Endothelial cell of umbilical vein (primary cell): ENCODE data around the gene FPR1. TPM values are rescaled to one million over a fixed set of nuclear protein-coding genes. Genes with fewer than 3 reads are reported as not detected.

ENCODE experiments used
- BruUV-seq: library from RNA; stranded (reverse); fragments of 400-500 nt; replicated peaks from 2 replicates; lab custom pipeline; 2021; lab: Mats Ljungman, UMichigan
- CTCF ChIA-PET: fragments of 300-600, 350-600 bp; sonication (Branson Sonifier 250); formaldehyde crosslinking; loops from one replicate; lab custom pipeline; 2021; ENCODE audit warnings: antibody characterized with exemption, inconsistent platforms; lab: Charles Lee
- POLR2A ChIA-PET: fragments of 300-600, 350-600 bp; sonication (Branson Sonifier 250); formaldehyde crosslinking; loops from one replicate; lab custom pipeline; 2021; ENCODE audit warnings: antibody characterized with exemption, inconsistent platforms; lab: Charles Lee
- DNase-seq: peaks from one replicate; pipeline ENCODE4 v3.0.0-alpha.2; 2011; ENCODE audit warnings: low read depth, low spot score
- FAIRE-seq: peaks from 2 replicates; lab custom pipeline; 2011; peaks lifted over from hg19 to GRCh38; lab: Jason Lieb, UNC
- H2AFZ ChIP-seq: 2 replicates; pipeline ENCODE4 v1.6.0; 2012; ENCODE audit warnings: low read depth, low read length, control low read depth, inconsistent platforms
- H3K27ac ChIP-seq: 2 replicates; pipeline ENCODE4 v1.5.1; 2011; ENCODE audit warnings: low read depth, mild to moderate bottlenecking, control low read depth, low read length, moderate library complexity; ENCODE audit not compliant: insufficient read depth
- H3K27me3 ChIP-seq, 2 experiments: 2 replicates each; pipeline versions ENCODE4 v1.6.0 to v1.6.1; 2011; ENCODE audit warnings: low read length in 2 of 2, mixed read lengths in 1 of 2; ENCODE audit not compliant: control insufficient read depth in 2 of 2, insufficient read depth in 2 of 2
- H3K36me3 ChIP-seq, 2 experiments: 2 replicates in 1 of 2; 3 replicates in 1 of 2; pipeline ENCODE4 v1.5.1; 2011; ENCODE audit warnings: low read length in 2 of 2, mild to moderate bottlenecking in 1 of 2, moderate library complexity in 1 of 2; ENCODE audit not compliant: control insufficient read depth in 2 of 2, insufficient read depth in 2 of 2; ENCODE audit errors: extremely low read depth in 1 of 2
- H3K4me1 ChIP-seq: 3 replicates; pipeline ENCODE4 v1.5.1; 2011; ENCODE audit warnings: mild to moderate bottlenecking, low read length; ENCODE audit not compliant: control insufficient read depth, insufficient read depth; ENCODE audit errors: extremely low read depth
- H3K4me2 ChIP-seq: 2 replicates; pipeline ENCODE4 v1.6.1; 2011; ENCODE audit warnings: low read length, control low read depth, mixed read lengths; ENCODE audit not compliant: insufficient read depth
- H3K4me3 ChIP-seq, 3 experiments: fragments of 200-600 bp in 1 of 3; sonication (generic), shearing (Covaris generic) in 1 of 3; replicated peaks in 1 of 3; 2 replicates each; pipeline ENCODE4 v1.5.1; 2011 to 2016; ENCODE audit warnings: control low read depth in 3 of 3, low read length in 3 of 3, mild to moderate bottlenecking in 2 of 3, inconsistent platforms in 1 of 3, low read depth in 1 of 3, moderate library complexity in 1 of 3; ENCODE audit not compliant: insufficient read depth in 1 of 3
- H3K79me2 ChIP-seq: 2 replicates; pipeline ENCODE4 v1.6.0; 2012; ENCODE audit warnings: low read length, inconsistent platforms; ENCODE audit not compliant: control insufficient read depth, insufficient read depth
- H3K9ac ChIP-seq: replicated peaks from 2 replicates; pipeline ENCODE3; 2011; ENCODE audit warnings: low read length, control low read depth; ENCODE audit not compliant: insufficient read depth; ENCODE audit errors: extremely low read depth
- H3K9me1 ChIP-seq: replicated peaks from 3 replicates; pipeline ENCODE4 v1.6.0; 2011; ENCODE audit warnings: mild to moderate bottlenecking, low read length; ENCODE audit not compliant: control insufficient read depth, insufficient read depth; ENCODE audit errors: extremely low read depth
- H3K9me3 ChIP-seq: replicated peaks from 2 replicates; pipeline ENCODE4 v1.5.1; 2012; ENCODE audit warnings: low read length, inconsistent platforms; ENCODE audit not compliant: control insufficient read depth, insufficient read depth
- H4K20me1 ChIP-seq: replicated peaks from 2 replicates; pipeline ENCODE3; 2011; ENCODE audit warnings: mild to moderate bottlenecking, low read length; ENCODE audit not compliant: control insufficient read depth, insufficient read depth; ENCODE audit errors: extremely low read depth
- CTCF ChIP-seq, 2 donors: IDR thresholded peaks; 1 replicate in 1 of 2; 2 replicates in 1 of 2; pipeline ENCODE4 v1.5.1; 2011; ENCODE audit warnings: low read length in 2 of 2, mild to moderate bottlenecking in 2 of 2, moderate library complexity in 2 of 2, control low read depth in 1 of 2, inconsistent platforms in 1 of 2, low read depth in 1 of 2; ENCODE audit not compliant: insufficient read depth in 1 of 2; ENCODE audit errors: extremely low read depth in 1 of 2
- EZH2 ChIP-seq: IDR thresholded peaks from 2 replicates; pipeline ENCODE4 v1.6.1; 2012; ENCODE audit warnings: borderline replicate concordance, low read depth, mild to moderate bottlenecking, moderate library complexity, low read length, inconsistent platforms; ENCODE audit not compliant: severe bottlenecking
- FOS ChIP-seq: IDR thresholded peaks from 2 replicates; pipeline ENCODE4 v1.6.1; 2011; ENCODE audit warnings: mild to moderate bottlenecking, low read length, moderate library complexity, borderline replicate concordance; ENCODE audit not compliant: insufficient read depth
- GATA2 ChIP-seq: IDR thresholded peaks from 2 replicates; pipeline ENCODE4 v1.7.0; 2011; ENCODE audit warnings: low read depth, mild to moderate bottlenecking, moderate library complexity, mixed read lengths, low read length; ENCODE audit not compliant: insufficient read length, insufficient read depth
- JUN ChIP-seq: IDR thresholded peaks from 2 replicates; pipeline ENCODE4 v1.6.1; 2011; ENCODE audit warnings: borderline replicate concordance, low read depth; ENCODE audit not compliant: insufficient read length, insufficient read depth
- MAX ChIP-seq: IDR thresholded peaks from 2 replicates; pipeline ENCODE4 v1.6.1; 2011; ENCODE audit not compliant: insufficient read depth, insufficient read length
- MYC ChIP-seq: IDR thresholded peaks from one replicate; pipeline ENCODE4 v1.6.1; 2011; ENCODE audit warnings: mild to moderate bottlenecking, low read depth, low read length
- POLR2A ChIP-seq: IDR thresholded peaks from 2 replicates; pipeline ENCODE4 v1.6.1; 2012; ENCODE audit warnings: low read depth, mild to moderate bottlenecking, control low read depth, low read length
- POLR2AphosphoS5 ChIP-seq: IDR thresholded peaks from 2 replicates; pipeline ENCODE4 v1.6.1; 2012; ENCODE audit warnings: low read depth, mild to moderate bottlenecking, control low read depth, low read length, moderate library complexity; ENCODE audit not compliant: insufficient read depth
- dilution Hi-C: fragments of 300-500 bp; cut with MboI; formaldehyde crosslinking; loops from one replicate; pipeline ENCODE4 v1.15.0; 2019; ENCODE audit warnings: low sequenced_read_pairs; ENCODE audit not compliant: extremely low pct_ligation_motif_present
- intact Hi-C: fragments of 100-400 bp; cut with micrococcal nuclease; formaldehyde crosslinking; loops from one replicate; pipeline ENCODE4 v1.10.0; 2022
- polyA plus RNA-seq, 4 experiments: library from polyadenylated mRNA; depleted of rRNA in 3 of 4; stranded (reverse) in 3 of 4; unstranded in 1 of 4; fragments of >200 nt; gene quantifications; 2 replicates each; pipeline versions ENCODE4 v1.2.1 to v1.2.3, GENCODE V29; 2011 to 2012; ENCODE audit warnings: missing spikeins in 1 of 4
- total RNA-seq: library from RNA; stranded (reverse); gene quantifications from 2 replicates; pipeline ENCODE4 v1.2.3, GENCODE V29; 2021

The FPR1 gene
- total and polyA plus RNA-seq, 2 donors (not counting 3 experiments of a cell fraction or from before 2014, with no cell fraction given), result not detected

- H3K9me3 ChIP-seq, result no peaks in the 10 kb centered on the region
- intact Hi-C loops (no loop called here), dilution Hi-C loops (no loop called here)
- H3K4me2 ChIP-seq, result no peak overlapping the region
- H4K20me1 ChIP-seq, result no peaks in the 10 kb centered on the region
- H2AFZ ChIP-seq, result no peak overlapping the region
- TF ChIP-seq MYC, result no peak
- TF ChIP-seq POLR2AphosphoS5, result peak; percentile 30
- BruUV-seq, result no TSS peak
- no peaks in the 10 kb centered on the region for H3K27me3 ChIP-seq
- POLR2A ChIA-PET, result interaction anchor here (0.8 kb wide), 1 partner anchor 14 kb away, joined by 3 read pairs; no protein-coding TSS in a partner anchor
- DNase-seq (peak; percentile 15), FAIRE-seq (no peak)
- H3K4me3 ChIP-seq, result no peak overlapping the region
- peaks cover 28 to 29% of the 10 kb centered on the region in 2 experiments for H3K36me3 ChIP-seq
- H3K79me2 ChIP-seq, result peaks cover 4% of the 10 kb centered on the region
- H3K4me1 ChIP-seq, result peaks cover 2% of the 10 kb centered on the region
- no peaks in the 10 kb centered on the region for H3K9me1 ChIP-seq
- H3K27ac ChIP-seq, result no peak overlapping the region
- CTCF ChIA-PET, result interaction anchor here (0.7 to 2.1 kb wide), 4 partner anchors 15 to 304 kb away, joined by 3 to 20 read pairs (median 5); no protein-coding TSS in a partner anchor
- no peak overlapping the region for H3K9ac ChIP-seq
These were observed 48.7 kb downstream of the FPR1 start for GRCh38 chr19:51702825-51703574.

GRCh38 chr19:51702103-51702824, 49.4 kb downstream of the FPR1 start:
- Histone ChIP-seq H3K79me2 (peaks cover 6% of the 10 kb centered on the region), H3K9ac (no peak overlapping the region), H3K4me1 (peaks cover 2% of the 10 kb centered on the region), H3K27me3 (no peaks in the 10 kb centered on the region), H3K9me1 (no peaks in the 10 kb centered on the region), H3K36me3 (peaks cover 31 to 36% of the 10 kb centered on the region in 2 experiments), H4K20me1 (no peaks in the 10 kb centered on the region), H3K27ac (no peak overlapping the region), H3K9me3 (no peaks in the 10 kb centered on the region), H3K4me3 (no peak overlapping the region), H3K4me2 (no peak overlapping the region), H2AFZ (no peak overlapping the region)
- dilution Hi-C loops (no loop called here), intact Hi-C loops (no loop called here)
- no TSS peak for BruUV-seq
- peak; percentile 48 for FAIRE-seq
- peak; percentile 29 for DNase-seq
- TF ChIP-seq MYC (no peak), FOS (no peak), POLR2AphosphoS5 (no peak), GATA2 (no peak), POLR2A (no peak), MAX (no peak), EZH2 (no peak), JUN (no peak), CTCF (IDR thresholded peaks at IDR 0.05; ENCODE audit: extremely low read depth in 1 of 2, insufficient read depth in 1 of 2, low read depth in 1 of 2, low read length in 2 of 2) (no peak)
- POLR2A ChIA-PET, result interaction anchor here (0.8 kb wide), 1 partner anchor 13 kb away, joined by 3 read pairs; no protein-coding TSS in a partner anchor
- CTCF ChIA-PET, result no interaction called here
